Measurements from ENCODE around the gene KLK14.

The KLK14 gene

DNA sequence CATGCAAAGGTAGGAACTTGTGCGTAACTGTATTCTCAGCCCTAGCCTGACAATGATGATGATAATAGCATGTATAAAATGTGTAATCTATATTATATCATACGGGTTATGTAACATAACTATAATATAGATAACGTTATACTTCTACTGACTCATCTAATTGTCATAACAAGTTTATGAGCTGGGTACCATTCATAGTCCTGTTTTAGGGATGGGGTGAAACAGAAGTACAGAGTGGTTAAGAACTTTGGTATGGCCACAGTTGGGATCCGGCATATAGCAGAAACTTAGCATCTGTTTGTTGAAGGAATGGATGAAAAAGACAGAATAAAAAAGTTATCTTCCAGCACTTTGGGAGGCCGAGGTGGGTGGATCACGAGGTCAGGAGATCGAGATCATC, 20.3 kb upstream of the KLK14 start:
- DNase-seq (ENCODE audit: low read depth in 1 of 2, low spot score in 1 of 2), result no peak
- Histone ChIP-seq H3K4me3 (replicated peaks; ENCODE audit: insufficient read depth, low read length) (no peak overlapping the region), H3K27me3 (ENCODE audit: insufficient read depth, poor library complexity, severe bottlenecking) (no peaks in the 10 kb centered on the region), H3K27ac (replicated peaks) (no peak overlapping the region)
- TF ChIP-seq GABPA (IDR thresholded peaks at IDR 0.05; ENCODE audit: low read depth), result no peak
- TF ChIP-seq, protein P1, sequence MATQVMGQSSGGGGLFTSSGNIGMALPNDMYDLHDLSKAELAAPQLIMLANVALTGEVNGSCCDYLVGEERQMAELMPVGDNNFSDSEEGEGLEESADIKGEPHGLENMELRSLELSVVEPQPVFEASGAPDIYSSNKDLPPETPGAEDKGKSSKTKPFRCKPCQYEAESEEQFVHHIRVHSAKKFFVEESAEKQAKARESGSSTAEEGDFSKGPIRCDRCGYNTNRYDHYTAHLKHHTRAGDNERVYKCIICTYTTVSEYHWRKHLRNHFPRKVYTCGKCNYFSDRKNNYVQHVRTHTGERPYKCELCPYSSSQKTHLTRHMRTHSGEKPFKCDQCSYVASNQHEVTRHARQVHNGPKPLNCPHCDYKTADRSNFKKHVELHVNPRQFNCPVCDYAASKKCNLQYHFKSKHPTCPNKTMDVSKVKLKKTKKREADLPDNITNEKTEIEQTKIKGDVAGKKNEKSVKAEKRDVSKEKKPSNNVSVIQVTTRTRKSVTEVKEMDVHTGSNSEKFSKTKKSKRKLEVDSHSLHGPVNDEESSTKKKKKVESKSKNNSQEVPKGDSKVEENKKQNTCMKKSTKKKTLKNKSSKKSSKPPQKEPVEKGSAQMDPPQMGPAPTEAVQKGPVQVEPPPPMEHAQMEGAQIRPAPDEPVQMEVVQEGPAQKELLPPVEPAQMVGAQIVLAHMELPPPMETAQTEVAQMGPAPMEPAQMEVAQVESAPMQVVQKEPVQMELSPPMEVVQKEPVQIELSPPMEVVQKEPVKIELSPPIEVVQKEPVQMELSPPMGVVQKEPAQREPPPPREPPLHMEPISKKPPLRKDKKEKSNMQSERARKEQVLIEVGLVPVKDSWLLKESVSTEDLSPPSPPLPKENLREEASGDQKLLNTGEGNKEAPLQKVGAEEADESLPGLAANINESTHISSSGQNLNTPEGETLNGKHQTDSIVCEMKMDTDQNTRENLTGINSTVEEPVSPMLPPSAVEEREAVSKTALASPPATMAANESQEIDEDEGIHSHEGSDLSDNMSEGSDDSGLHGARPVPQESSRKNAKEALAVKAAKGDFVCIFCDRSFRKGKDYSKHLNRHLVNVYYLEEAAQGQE (IDR thresholded peaks at IDR 0.05; ENCODE audit: insufficient replicate concordance, low read depth), result no peak
- TF ChIP-seq POLR2AphosphoS5 (IDR thresholded peaks at IDR 0.05; ENCODE audit: low read depth), result no peak
- TF ChIP-seq, protein P2, sequence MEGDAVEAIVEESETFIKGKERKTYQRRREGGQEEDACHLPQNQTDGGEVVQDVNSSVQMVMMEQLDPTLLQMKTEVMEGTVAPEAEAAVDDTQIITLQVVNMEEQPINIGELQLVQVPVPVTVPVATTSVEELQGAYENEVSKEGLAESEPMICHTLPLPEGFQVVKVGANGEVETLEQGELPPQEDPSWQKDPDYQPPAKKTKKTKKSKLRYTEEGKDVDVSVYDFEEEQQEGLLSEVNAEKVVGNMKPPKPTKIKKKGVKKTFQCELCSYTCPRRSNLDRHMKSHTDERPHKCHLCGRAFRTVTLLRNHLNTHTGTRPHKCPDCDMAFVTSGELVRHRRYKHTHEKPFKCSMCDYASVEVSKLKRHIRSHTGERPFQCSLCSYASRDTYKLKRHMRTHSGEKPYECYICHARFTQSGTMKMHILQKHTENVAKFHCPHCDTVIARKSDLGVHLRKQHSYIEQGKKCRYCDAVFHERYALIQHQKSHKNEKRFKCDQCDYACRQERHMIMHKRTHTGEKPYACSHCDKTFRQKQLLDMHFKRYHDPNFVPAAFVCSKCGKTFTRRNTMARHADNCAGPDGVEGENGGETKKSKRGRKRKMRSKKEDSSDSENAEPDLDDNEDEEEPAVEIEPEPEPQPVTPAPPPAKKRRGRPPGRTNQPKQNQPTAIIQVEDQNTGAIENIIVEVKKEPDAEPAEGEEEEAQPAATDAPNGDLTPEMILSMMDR (IDR thresholded peaks at IDR 0.05; ENCODE audit: insufficient read depth, low read length), result no peak
- TF ChIP-seq SPI1 (IDR thresholded peaks at IDR 0.05; ENCODE audit: borderline replicate concordance, low read depth), result no peak

DNA sequence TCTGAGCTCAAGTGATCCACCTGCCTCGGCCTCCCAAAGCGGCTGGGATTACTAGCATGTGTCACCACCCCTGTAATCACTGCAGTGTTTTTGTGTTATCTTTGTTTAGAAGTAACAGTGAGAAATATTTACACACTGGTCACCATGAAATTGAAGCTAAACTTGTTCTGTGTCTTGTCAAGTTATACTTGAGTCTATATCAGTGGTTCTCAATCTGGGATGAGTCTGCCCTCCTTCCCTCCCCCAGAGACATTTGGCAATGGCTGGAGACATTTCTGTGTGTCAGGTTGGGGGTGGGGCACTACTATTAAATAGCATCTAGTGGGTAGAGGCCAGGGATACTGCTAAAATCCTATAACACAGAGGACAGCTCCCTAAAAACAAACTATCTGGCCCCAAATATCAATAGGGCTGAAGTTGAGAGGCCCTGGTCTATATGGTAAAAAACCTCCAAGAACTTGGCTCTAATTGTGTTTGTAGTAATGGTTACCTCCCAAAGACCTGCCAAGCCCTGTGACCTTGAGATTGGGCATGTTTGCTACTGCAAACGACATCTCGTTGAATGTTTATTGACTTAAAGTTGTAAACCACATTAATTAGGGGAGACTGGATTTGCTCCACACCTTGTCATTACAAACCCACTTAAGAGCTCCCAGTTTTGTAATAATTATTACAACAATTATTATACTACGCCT, 18.6 kb upstream of the KLK14 start:
- H3K27ac ChIP-seq (replicated peaks), result no peak overlapping the region
- TF ChIP-seq SPI1 (IDR thresholded peaks at IDR 0.05; ENCODE audit: borderline replicate concordance, low read depth), result no peak
- no peak for TF ChIP-seq GABPA (IDR thresholded peaks at IDR 0.05; ENCODE audit: low read depth)
- no peak for DNase-seq (ENCODE audit: low read depth in 1 of 2, low spot score in 1 of 2)
- no peak overlapping the region for H3K4me3 ChIP-seq (replicated peaks; ENCODE audit: insufficient read depth, low read length)
- no peaks in the 10 kb centered on the region for H3K27me3 ChIP-seq (ENCODE audit: insufficient read depth, poor library complexity, severe bottlenecking)

DNA sequence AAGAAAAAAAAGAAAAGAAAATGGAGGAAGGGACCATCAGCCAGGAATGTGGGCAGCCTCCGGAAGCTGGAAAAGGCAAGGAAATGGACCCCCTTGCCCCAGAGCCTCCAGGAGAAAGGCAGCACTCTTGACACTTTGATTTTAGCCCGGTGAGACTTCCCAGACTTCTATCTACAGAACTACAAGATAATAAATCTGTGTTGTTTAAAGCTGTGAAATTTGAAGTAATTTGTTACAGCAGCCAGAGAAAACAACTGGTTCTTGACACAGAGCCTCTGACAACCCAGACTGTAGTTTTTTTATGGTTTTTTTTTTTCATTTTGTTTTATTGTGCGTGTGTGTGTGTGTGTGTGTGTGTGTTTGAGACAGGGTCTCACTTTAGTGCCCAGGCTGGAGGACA, 17.9 kb upstream of the KLK14 start:
- no peak for DNase-seq (ENCODE audit: low read depth in 1 of 2, low spot score in 1 of 2)
- H3K27ac ChIP-seq (replicated peaks), result no peak overlapping the region
- no peak for TF ChIP-seq SPI1 (IDR thresholded peaks at IDR 0.05; ENCODE audit: borderline replicate concordance, low read depth)
- TF ChIP-seq, protein P2 (IDR thresholded peaks at IDR 0.05; ENCODE audit: insufficient read depth, low read length), result no peak

DNA sequence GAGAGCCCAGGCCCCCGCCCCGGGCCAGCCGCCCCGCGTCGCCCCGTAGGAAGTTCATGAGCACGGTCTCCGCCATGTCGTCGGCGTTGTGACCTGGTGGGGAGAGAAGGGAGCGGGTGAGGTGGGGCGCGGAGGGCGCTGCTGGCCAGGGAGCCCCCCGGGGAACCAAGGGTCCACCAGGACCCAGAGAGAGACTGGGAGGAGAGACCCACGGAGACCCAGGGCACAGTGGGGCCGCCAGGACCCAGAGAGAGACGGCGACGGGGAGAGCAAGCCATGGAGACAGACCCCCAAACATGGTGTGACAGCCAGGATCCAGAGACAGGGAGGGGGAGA, 16.3 kb upstream of the KLK14 start:
- Histone ChIP-seq H3K4me3 (replicated peaks; ENCODE audit: insufficient read depth, low read length) (no peak overlapping the region), H3K27ac (replicated peaks) (no peak overlapping the region), H3K27me3 (ENCODE audit: insufficient read depth, poor library complexity, severe bottlenecking) (no peaks in the 10 kb centered on the region)
- DNase-seq (ENCODE audit: low read depth in 1 of 2, low spot score in 1 of 2), result no peak
- TF ChIP-seq, protein P1 (IDR thresholded peaks at IDR 0.05; ENCODE audit: insufficient replicate concordance, low read depth), result no peak
- TF ChIP-seq SPI1 (IDR thresholded peaks at IDR 0.05; ENCODE audit: borderline replicate concordance, low read depth) (no peak), GABPA (IDR thresholded peaks at IDR 0.05; ENCODE audit: low read depth) (no peak), POLR2AphosphoS5 (IDR thresholded peaks at IDR 0.05; ENCODE audit: low read depth) (no peak)
- TF ChIP-seq, protein P2 (IDR thresholded peaks at IDR 0.05; ENCODE audit: insufficient read depth, low read length), result no peak

More for the DNA sequence above, 17.9 kb upstream of the KLK14 start:
- no peaks in the 10 kb centered on the region for H3K27me3 ChIP-seq (ENCODE audit: insufficient read depth, poor library complexity, severe bottlenecking)
- no peak overlapping the region for H3K4me3 ChIP-seq (replicated peaks; ENCODE audit: insufficient read depth, low read length)
